HG03280 (cell line): ENCODE results near the gene FCHSD2.
"Not testable (repeated sequence)": the region's sequence is repeated elsewhere in the genome, so short reads cannot be mapped to it uniquely, and the experiment has no call there.

Source experiments
- ATAC-seq: cut with Tn5 transposase; IDR thresholded peaks from one replicate; pipeline ENCODE4 v1.9.1; 2021; ENCODE audit warnings: mild to moderate bottlenecking, moderate library complexity; ENCODE audit not compliant: unreplicated experiment

FCHSD2 gene

GRCh38 chr11:73018856-73019255 is 123.3 kb downstream of the FCHSD2 start:
- ATAC-seq: no peak

- ATAC-seq: no peak
Measured at GRCh38 chr11:73017024-73017751, 124.9 kb downstream of the FCHSD2 start.

- no peak for ATAC-seq
Measured at GRCh38 chr11:73013021-73013420, 129.1 kb downstream of the FCHSD2 start.

GRCh38 chr11:73012121-73012863 is 129.8 kb downstream of the FCHSD2 start:
- ATAC-seq: no peak

GRCh38 chr11:73011126-73011817 is 130.8 kb downstream of the FCHSD2 start:
- ATAC-seq: no peak

DNA sequence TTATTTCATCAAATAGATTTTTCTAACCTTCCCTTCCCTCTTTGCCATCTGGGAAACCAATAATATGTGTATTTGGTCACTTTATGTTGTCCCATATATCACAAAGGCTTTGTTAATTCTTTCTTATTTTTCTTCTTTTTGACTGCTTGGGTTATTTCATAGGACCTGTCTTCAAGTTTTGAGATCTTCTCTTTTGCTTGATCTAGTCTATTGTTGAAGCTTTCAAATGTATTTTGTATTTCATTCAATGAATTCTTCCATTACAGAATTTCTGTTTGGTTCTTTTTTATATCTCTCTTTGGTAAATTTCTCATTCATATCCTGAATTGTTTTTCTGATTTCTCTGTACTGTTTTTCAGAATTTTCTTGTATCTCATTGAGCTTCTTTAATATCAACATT is 132.1 kb downstream of the FCHSD2 start:
- ATAC-seq: no peak

- ATAC-seq: no peak
Measured at GRCh38 chr11:73004088-73004487, 138.0 kb downstream of the FCHSD2 start.

GRCh38 chr11:73003088-73003487 is 139.0 kb downstream of the FCHSD2 start:
- ATAC-seq: no peak

DNA sequence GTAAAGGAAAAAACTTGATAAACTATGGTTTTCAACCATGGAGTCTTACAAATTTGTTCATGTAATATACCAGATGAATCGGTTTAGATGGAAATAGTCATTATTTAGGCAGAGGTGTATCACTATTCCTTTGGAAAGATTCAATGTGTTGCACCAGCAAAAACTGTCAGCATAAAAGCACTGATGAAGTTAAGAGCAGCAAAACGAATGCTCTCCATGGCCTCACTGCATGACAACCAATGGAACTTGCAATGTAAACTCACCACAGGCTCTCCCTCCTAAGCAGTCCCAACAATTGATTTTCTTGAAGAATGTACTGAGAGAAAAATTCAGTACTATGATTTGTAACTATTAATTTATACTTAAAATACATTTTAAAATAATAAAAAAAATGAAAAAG is 139.9 kb downstream of the FCHSD2 start:
- no peak for ATAC-seq

DNA sequence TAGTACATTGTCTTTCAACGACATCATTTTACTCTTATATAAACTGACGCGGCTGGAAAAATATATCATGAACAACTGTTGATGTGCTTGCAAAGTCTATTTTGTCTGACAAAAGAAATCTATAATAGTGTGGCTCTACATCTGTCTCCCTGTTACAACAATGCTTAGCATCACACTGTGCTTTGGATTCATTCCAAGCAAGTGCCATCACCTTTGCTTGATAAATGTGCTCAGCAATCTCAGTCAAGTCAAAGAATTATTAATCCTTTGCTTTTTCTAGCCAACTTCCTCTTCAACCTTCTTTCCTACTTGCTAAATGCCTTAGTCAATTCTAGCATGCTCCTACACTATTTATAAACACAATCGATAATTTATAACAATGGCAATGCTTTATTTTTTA is 140.5 kb downstream of the FCHSD2 start:
- no peak for ATAC-seq

DNA sequence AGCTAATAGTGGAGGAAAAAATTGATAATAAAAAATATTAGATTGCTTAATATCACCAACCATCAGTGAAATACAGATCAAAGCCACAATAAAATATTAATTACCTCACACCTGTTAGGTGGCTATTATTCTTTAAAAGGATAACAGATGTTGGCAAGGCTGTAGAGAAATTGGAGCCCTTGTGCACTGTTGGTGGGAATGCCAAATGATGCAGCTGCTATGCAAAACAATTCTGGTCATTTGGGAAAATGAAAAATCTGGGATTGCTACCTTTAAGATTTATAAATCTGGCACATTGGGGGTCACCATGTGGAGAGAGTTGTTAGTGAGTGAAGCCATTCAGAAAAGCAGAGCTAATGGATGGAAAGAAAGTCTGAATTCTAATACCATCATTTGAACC is 143.4 kb downstream of the FCHSD2 start:
- ATAC-seq: no peak

DNA sequence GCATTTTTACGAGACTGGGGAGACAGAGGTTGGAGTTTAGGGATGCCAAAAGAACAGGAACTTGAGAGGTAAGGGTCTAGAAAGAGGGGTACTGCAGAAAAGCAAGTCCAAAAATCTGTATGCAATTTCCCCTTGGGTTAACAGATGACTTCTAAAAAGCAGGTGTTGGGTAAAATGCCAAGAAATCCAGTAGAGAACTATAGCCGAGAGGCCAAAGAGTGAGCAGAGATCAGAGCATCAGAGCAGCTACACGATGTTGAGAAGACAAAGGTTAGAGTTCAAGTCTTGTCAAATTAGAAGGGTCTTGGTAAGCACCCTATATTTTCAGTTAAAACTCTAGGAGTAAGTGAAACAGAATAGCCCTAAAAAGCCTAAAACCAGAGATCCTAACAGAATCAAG is 145.2 kb downstream of the FCHSD2 start:
- no peak for ATAC-seq

DNA sequence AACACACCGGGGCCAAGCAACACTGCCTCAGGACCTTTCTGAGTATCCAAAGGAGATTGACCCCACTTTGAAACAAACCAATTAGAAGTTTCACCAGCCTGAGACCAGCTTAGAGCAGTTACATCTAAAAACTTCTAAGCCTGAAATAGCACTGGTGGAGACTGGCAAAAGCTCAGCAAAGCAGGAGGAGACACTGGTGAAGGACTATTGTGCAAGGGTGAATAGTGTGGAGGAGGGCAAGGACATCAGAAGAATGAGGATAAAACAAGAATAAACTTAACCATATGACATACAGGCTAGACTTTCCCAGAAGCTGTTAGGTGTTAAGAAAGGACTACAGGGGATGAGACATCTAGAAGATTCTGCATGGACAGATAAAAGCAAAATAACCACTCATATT is 152.4 kb downstream of the FCHSD2 start:
- ATAC-seq: no peak

GRCh38 chr11:72988821-72989220 is 153.3 kb downstream of the FCHSD2 start:
- no peak for ATAC-seq

DNA sequence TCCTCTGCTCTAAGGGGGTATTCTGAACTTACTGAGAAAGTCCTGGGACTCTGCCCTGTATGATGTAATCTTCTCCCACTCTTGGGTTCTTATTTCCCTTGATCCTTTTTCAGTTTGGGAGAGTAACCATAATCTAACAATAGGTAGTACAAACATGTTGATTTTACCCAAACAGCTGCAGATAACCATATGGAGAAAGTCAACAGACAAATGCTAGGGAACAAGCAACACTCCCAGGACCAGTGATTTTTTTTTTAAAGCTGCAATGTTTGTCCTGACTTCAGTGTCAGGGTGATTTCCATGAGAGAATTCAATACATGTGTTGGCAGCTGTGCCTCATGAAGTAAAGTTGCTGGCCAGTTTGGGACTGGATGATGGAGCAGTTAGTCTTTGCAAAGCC is 156.5 kb downstream of the FCHSD2 start:
- no peak for ATAC-seq

- no peak for ATAC-seq
Measured at GRCh38 chr11:72984453-72985077, 157.6 kb downstream of the FCHSD2 start.

DNA sequence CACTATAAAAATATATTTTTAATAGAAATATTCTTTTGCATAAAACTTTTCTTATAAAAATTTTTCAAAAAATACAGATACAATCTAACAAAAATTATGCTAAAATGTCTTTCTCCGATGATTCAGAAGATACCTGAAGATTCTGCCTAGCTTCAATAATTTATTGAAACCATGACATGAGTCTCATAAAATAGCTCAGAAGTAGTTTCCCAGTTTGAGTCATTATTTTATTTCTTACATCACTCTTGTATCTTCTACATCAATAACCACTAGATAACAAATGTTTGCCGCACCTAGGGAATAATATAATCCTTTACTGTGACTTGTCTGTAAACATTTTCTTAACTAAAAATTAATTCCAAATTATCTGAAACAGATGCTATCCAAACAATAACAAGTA is 158.6 kb downstream of the FCHSD2 start:
- no peak for ATAC-seq

- ATAC-seq: no peak
Measured at GRCh38 chr11:72981971-72982685, 160.0 kb downstream of the FCHSD2 start.

GRCh38 chr11:72981080-72981479 is 161.0 kb downstream of the FCHSD2 start:
- no peak for ATAC-seq

DNA sequence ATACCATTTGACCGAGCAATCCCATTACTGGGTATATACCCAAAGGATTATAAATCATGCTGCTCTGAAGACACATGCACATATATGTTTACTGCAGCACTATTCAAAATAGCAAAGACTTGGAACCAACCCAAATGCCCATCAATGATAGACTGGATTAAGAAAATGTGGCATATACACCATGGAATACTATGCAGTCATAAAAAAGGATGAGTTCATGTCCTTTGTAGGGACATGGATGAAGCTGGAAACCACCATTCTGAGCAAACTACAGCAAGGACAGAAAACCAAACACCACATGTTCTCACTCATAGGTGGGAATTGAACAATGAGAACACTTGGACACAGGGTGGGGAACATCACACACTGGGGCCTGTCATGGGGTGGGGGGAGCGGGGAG is 164.3 kb downstream of the FCHSD2 start:
- not testable (repeated sequence) for ATAC-seq

DNA sequence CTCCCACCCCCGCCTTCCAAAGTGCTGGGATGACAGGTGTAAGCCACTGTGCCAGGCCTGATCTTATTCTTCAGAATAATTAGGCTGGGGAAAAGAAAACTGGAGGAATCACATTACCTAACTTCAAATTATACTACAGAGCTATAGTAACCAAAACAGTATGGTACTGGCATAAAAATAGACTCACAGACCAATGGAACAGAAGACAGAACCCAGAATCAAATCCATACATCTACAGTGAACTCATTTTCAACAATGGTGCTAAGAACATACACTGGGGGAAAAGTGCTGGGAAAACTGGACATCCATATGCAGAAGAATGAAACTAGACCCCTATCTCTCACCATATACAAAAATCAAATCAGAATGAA is 165.6 kb downstream of the FCHSD2 start:
- ATAC-seq: not testable (repeated sequence)
